ENCODE data around the gene MSANTD1. TPM values are rescaled to one million over a fixed set of nuclear protein-coding genes. Genes with fewer than 3 reads are reported as not detected.
A peak's percentile ranks its signal among the peaks of the same experiment; 100 is the strongest.

Gene MSANTD1
- total RNA-seq, 2 experiments from 2014 or later: 0.83 to 1.0 TPM

DNA sequence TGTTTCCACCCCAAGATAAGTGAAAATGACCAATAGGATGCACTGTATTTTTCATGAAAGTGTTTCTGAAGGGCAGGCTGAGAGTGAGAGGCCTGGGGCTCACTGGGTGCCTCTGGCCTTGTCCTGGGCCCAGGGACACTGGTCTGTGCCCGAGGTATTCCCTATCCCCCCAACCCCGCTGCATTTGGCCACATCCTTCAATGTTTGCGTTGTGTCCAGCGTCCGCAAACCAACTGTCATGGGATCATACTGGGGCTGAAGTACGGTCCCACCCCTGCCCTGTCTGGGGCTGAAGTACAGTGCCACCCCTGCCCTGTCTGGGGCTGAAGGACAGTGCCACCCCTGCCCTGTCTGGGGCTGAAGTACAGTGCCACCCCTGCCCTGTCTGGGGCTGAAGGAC is 22.0 kb upstream of the MSANTD1 start:
- ATAC-seq (no peak), DNase-seq (no peak)
- Mint-ChIP-seq H3K27ac (peak overlapping the region; percentile 46), H3K36me3 (ENCODE audit: low read depth) (peaks cover 42% of the 10 kb centered on the region), H3K9me3 (ENCODE audit: insufficient read depth) (no peaks in the 10 kb centered on the region), H3K4me3 (no peak overlapping the region), H3K4me1 (ENCODE audit: low read depth) (no peaks in the 10 kb centered on the region), H3K27me3 (ENCODE audit: low read depth) (no peaks in the 10 kb centered on the region)
- POLR2A ChIA-PET: no interaction called here
- CTCF ChIA-PET: no interaction called here

DNA sequence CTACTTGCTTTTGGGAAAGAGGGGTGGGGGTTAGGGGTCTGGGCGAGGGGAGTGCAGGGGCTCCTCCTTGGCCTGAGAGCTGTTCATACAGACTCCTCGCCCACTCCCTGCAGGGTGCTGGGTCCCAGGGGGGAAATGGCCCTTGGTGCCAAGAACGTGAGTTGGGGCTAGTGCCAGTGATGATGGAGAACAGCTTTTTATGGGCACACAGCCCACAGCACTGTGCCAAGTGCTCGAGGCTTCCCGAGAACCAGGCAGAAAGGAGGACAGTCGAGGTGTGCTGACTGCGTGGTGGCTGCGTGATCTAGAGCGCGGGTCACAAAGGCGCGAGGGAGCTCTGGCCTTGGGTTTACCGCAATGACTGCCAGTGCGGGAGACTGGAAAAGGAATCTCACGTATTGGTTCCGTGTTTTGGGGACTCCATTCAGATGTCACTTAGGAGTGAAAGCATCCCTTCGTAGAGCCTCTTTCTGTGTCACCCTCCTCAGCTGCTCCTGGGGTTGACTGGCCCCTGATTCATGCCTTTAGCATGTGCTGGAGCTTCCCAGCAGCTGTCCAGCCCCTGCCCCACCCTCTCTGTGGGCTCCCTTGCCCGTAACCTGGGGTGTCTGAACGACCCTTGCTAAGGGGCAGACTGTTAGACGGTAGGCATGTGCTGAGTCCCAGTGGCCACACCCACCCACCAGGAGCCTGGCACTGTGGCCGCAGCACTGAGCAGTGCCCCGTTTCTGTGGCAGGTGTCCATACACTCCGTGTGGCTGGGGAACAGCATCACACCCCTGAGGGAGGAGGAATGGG is 20.9 kb upstream of the MSANTD1 start:
- POLR2A ChIA-PET: no interaction called here
- H3K36me3 Mint-ChIP-seq (ENCODE audit: low read depth): peaks cover 45% of the 10 kb centered on the region
- ATAC-seq (no peak), DNase-seq (no peak)
- H3K4me1 Mint-ChIP-seq (ENCODE audit: low read depth): no peaks in the 10 kb centered on the region
- no peak overlapping the region for H3K27ac Mint-ChIP-seq
- no peaks in the 10 kb centered on the region for H3K9me3 Mint-ChIP-seq (ENCODE audit: insufficient read depth)
- H3K27me3 Mint-ChIP-seq (ENCODE audit: low read depth): no peaks in the 10 kb centered on the region
- no peak overlapping the region for H3K4me3 Mint-ChIP-seq
- CTCF ChIA-PET: no interaction called here

DNA sequence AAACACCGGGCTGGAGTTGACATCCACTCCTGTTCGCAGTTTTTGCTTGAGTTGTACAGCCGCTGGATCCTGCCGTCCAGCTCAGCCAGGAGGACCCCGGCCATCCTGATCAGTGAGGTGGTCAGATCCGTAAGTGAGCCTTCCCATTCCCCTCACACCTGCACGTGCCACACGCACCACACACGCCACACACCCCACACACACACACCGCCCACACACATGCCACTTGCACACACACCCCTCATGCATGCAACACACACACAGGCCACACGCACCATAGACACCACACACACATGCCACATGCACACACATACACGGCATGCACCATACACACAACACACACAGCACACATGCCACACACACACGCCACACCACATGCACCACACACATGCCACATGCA is 20.1 kb upstream of the MSANTD1 start:
- H3K27me3 Mint-ChIP-seq (ENCODE audit: low read depth): no peaks in the 10 kb centered on the region
- H3K36me3 Mint-ChIP-seq (ENCODE audit: low read depth): peaks cover 47% of the 10 kb centered on the region
- CTCF ChIA-PET: no interaction called here
- no peak for ATAC-seq
- POLR2A ChIA-PET: no interaction called here
- H3K27ac Mint-ChIP-seq: peak overlapping the region; percentile 43
- no peak overlapping the region for H3K4me3 Mint-ChIP-seq
- H3K9me3 Mint-ChIP-seq (ENCODE audit: insufficient read depth): no peaks in the 10 kb centered on the region
- no peaks in the 10 kb centered on the region for H3K4me1 Mint-ChIP-seq (ENCODE audit: low read depth)
- no peak for DNase-seq

DNA sequence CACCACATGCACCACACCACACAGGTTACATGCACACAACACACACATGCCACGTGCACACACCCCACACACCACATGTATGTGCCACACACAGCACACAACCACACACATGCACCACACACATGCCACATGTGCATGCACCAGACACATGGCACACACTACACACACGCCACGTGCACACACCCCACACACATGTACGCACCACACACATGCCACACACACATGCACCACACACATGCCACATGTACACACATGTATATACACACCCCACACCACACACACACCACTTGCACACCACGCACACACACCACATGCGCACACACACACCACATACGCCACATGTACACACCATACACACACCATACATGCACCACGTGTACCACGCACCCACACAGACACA is 19.6 kb upstream of the MSANTD1 start:
- no peak for DNase-seq
- H3K36me3 Mint-ChIP-seq (ENCODE audit: low read depth): peaks cover 47% of the 10 kb centered on the region
- no peaks in the 10 kb centered on the region for H3K9me3 Mint-ChIP-seq (ENCODE audit: insufficient read depth)
- no peak overlapping the region for H3K4me3 Mint-ChIP-seq
- ChIA-PET CTCF (no interaction called here), POLR2A (no interaction called here)
- ATAC-seq: no peak
- H3K27ac Mint-ChIP-seq: peak overlapping the region; percentile 43
- H3K4me1 Mint-ChIP-seq (ENCODE audit: low read depth): no peaks in the 10 kb centered on the region
- no peaks in the 10 kb centered on the region for H3K27me3 Mint-ChIP-seq (ENCODE audit: low read depth)

DNA sequence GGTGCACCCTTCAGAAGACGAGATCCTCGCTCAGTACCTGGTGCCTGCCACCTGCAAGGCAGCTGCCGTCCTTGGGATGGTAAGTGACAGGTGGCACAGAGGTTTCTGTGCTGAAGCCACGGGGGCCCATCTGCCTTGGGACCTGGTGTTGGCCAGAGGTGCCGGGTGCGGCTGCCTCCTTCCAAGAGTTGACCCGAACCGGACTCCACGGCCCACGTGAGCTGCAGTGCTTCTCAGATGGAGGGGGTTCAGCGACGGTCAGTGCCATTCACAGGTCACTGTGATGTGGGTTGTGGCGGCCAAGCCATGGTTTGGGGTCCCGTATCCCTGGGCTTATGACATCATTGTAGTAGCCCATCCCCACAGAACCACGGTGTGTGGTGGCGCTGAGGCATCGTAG is 19.0 kb upstream of the MSANTD1 start:
- ChIA-PET CTCF (no interaction called here), POLR2A (no interaction called here)
- no peaks in the 10 kb centered on the region for H3K9me3 Mint-ChIP-seq (ENCODE audit: insufficient read depth)
- H3K4me1 Mint-ChIP-seq (ENCODE audit: low read depth): no peaks in the 10 kb centered on the region
- DNase-seq: no peak
- H3K27me3 Mint-ChIP-seq (ENCODE audit: low read depth): no peaks in the 10 kb centered on the region
- H3K4me3 Mint-ChIP-seq: no peak overlapping the region
- ATAC-seq: no peak
- H3K27ac Mint-ChIP-seq: no peak overlapping the region
- peaks cover 42% of the 10 kb centered on the region for H3K36me3 Mint-ChIP-seq (ENCODE audit: low read depth)

DNA sequence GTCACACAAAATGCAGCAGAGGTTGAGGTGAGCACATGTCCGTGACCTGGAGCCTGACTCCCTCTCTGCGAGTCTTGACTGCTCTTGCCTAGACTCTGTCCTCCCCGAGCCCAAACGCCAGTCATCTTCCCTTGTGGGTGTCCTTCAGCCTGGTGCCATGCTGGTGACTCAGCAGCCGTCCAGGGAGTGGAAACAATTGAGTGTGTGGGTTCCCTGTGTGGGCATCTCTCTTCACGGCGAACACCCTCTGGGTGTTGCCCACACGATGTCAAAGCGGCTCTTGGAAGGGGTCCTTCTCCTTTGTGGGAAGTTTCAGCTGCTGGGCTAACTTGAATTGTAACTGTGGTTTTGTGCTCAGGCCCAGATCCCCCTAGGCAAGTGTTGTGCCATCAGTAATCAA is 17.5 kb upstream of the MSANTD1 start:
- peaks cover 42% of the 10 kb centered on the region for H3K36me3 Mint-ChIP-seq (ENCODE audit: low read depth)
- H3K27ac Mint-ChIP-seq: no peak overlapping the region
- no peaks in the 10 kb centered on the region for H3K4me1 Mint-ChIP-seq (ENCODE audit: low read depth)
- CTCF ChIA-PET: no interaction called here
- H3K9me3 Mint-ChIP-seq (ENCODE audit: insufficient read depth): no peaks in the 10 kb centered on the region
- no peaks in the 10 kb centered on the region for H3K27me3 Mint-ChIP-seq (ENCODE audit: low read depth)
- ATAC-seq: no peak
- no peak overlapping the region for H3K4me3 Mint-ChIP-seq
- POLR2A ChIA-PET: no interaction called here
- no peak for DNase-seq

DNA sequence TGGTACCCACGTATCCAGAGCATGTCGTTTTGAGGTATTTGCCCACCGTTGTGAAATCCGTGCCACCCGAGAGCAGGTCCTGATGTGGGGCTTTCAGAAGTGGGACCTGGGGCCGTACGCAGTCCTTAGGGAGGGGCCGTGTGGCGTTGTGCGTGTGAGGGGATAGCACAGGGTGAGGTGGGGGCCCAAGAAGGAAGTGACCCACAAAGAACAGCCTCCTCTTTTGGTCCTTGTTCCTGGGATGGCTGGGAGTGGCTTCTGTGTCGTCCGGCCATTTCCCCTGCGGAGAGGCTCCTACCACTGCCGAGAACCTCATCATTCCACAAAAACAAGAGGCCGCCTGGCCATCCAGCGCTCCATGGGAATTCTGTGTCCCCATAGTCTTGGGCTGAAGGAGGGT is 17.0 kb upstream of the MSANTD1 start:
- peaks cover 39% of the 10 kb centered on the region for H3K36me3 Mint-ChIP-seq (ENCODE audit: low read depth)
- H3K27ac Mint-ChIP-seq: no peak overlapping the region
- ATAC-seq: no peak
- H3K4me3 Mint-ChIP-seq: no peak overlapping the region
- no peaks in the 10 kb centered on the region for H3K4me1 Mint-ChIP-seq (ENCODE audit: low read depth)
- DNase-seq: no peak
- POLR2A ChIA-PET: no interaction called here
- H3K27me3 Mint-ChIP-seq (ENCODE audit: low read depth): no peaks in the 10 kb centered on the region
- no peaks in the 10 kb centered on the region for H3K9me3 Mint-ChIP-seq (ENCODE audit: insufficient read depth)
- CTCF ChIA-PET: no interaction called here

DNA sequence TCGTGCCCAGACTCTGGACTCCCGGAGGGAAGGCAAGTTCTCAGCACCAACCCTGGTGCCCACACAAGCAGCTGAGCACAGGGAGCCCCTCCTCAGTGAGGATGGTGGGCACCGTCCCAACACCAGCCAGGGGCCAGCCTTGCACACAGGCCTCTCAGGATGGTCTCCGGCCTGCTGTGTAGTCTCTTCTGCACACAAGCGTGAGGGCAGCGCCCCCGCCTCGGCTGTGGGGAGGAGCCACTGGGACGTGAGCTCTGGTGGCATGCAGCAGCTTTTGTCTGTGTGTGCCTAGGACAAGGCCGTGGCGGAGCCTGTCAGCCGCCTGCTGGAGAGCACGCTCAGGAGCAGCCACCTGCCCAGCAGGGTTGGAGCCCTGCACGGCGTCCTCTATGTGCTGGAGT is 16.1 kb upstream of the MSANTD1 start:
- no peaks in the 10 kb centered on the region for H3K27me3 Mint-ChIP-seq (ENCODE audit: low read depth)
- H3K36me3 Mint-ChIP-seq (ENCODE audit: low read depth): peaks cover 38% of the 10 kb centered on the region
- H3K4me3 Mint-ChIP-seq: no peak overlapping the region
- no peak overlapping the region for H3K27ac Mint-ChIP-seq
- no peaks in the 10 kb centered on the region for H3K9me3 Mint-ChIP-seq (ENCODE audit: insufficient read depth)
- no peaks in the 10 kb centered on the region for H3K4me1 Mint-ChIP-seq (ENCODE audit: low read depth)
- DNase-seq (no peak), ATAC-seq (no peak)
- POLR2A ChIA-PET: no interaction called here
- CTCF ChIA-PET: no interaction called here

DNA sequence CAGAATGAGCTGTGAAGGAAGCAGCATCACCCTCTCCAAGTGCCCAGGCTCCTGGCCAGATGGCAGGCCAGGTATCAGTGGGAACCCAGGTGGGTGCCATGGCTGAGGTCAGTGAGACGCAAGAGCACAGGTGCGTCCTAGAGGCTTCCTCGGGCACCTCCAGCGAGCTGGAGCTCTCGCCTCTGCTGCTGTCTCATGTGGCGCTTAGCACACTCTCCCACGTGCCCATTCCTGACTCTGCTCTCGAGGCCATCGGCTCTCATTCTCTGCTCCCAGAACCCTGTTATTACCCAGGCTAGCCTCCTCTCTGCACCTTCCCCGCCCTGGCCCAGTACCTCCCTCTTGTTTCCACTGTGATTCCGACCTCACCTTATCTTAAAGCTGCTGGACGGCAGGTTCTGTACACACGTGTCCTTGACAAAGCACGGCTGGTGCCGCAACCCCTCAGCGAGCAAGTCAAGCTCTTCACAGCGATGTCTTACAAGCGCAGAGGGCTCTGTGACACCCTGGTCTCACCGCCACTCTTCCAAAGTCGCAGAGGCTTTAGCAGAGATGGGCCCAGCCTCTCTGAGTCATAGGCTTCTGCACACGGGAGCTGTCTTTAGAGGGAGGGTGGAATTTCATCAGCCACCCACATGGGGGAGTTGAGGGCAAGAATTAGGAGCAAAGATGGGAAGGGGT is 15.4 kb upstream of the MSANTD1 start:
- H3K4me3 Mint-ChIP-seq: no peak overlapping the region
- POLR2A ChIA-PET: no interaction called here
- peak overlapping the region; percentile 58 for H3K27ac Mint-ChIP-seq
- H3K27me3 Mint-ChIP-seq (ENCODE audit: low read depth): no peaks in the 10 kb centered on the region
- H3K9me3 Mint-ChIP-seq (ENCODE audit: insufficient read depth): no peaks in the 10 kb centered on the region
- no peaks in the 10 kb centered on the region for H3K4me1 Mint-ChIP-seq (ENCODE audit: low read depth)
- DNase-seq (no peak), ATAC-seq (no peak)
- CTCF ChIA-PET: no interaction called here
- peaks cover 40% of the 10 kb centered on the region for H3K36me3 Mint-ChIP-seq (ENCODE audit: low read depth)

DNA sequence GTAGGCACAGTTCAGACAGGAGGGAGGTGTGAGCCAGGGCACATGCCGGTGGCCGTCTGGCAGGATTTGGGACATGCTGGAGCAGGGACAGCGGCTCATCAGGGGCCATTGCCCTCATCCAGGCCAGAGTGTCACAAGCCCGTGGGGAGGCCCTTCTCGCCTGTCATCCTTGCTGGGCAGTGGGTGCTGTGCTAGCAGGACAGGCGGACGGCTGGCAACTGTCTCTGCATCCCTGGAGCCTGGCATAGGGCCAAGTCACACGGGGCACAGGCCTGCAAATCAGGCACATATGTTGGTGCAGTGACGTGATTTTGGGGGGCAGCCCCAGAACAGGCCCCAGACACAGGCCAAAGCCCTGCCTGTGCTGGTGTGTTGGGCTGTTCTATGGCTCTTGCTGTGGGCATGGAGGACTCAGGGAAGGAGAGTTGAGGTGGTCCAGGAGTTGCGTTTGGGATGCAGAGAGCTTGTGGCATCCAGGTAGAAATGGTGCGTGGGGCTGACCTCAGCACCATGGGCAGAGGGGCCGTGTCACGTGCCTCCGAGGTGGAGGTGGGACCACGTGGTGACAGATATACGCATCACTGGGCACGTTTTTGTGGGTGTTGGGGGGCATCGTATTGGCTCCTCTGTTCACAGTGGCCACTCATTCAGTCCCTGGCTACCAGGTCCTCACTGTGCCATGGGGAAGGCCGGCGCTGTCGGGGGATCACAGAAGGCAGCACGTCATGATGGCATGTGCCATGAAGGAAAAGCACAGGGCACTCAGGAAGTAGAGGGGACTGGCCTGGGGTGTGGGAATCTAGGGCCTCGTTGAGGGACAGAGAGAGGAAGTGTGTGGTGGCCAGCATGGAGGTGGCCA is 14.6 kb upstream of the MSANTD1 start:
- DNase-seq (no peak), ATAC-seq (no peak)
- Mint-ChIP-seq H3K27ac (peak overlapping the region; percentile 58), H3K9me3 (ENCODE audit: insufficient read depth) (no peaks in the 10 kb centered on the region), H3K4me1 (ENCODE audit: low read depth) (no peaks in the 10 kb centered on the region), H3K4me3 (no peak overlapping the region), H3K27me3 (ENCODE audit: low read depth) (no peaks in the 10 kb centered on the region), H3K36me3 (ENCODE audit: low read depth) (peaks cover 35% of the 10 kb centered on the region)
- POLR2A ChIA-PET: no interaction called here
- CTCF ChIA-PET: no interaction called here

DNA sequence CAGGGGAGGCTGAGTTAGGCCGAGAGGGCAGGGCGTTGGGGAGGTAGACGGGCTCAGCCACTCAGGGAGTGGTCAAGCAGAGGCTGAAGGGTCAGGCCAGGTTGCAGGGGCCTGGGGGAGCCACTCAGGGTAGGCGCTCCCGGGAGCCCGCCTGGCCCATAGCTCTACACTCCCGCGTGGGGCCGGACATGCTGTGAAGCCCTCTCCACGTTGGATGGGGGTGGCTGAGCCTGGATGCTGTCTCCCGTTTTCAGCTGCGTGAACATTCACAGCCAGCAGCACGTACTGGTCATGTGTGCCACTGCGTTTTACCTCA is 14.0 kb upstream of the MSANTD1 start:
- ATAC-seq: no peak
- H3K27ac Mint-ChIP-seq: peak overlapping the region; percentile 9
- no peaks in the 10 kb centered on the region for H3K4me1 Mint-ChIP-seq (ENCODE audit: low read depth)
- peaks cover 30% of the 10 kb centered on the region for H3K36me3 Mint-ChIP-seq (ENCODE audit: low read depth)
- H3K9me3 Mint-ChIP-seq (ENCODE audit: insufficient read depth): no peaks in the 10 kb centered on the region
- H3K4me3 Mint-ChIP-seq: no peak overlapping the region
- H3K27me3 Mint-ChIP-seq (ENCODE audit: low read depth): no peaks in the 10 kb centered on the region
- CTCF ChIA-PET: no interaction called here
- no peak for DNase-seq
- POLR2A ChIA-PET: no interaction called here

DNA sequence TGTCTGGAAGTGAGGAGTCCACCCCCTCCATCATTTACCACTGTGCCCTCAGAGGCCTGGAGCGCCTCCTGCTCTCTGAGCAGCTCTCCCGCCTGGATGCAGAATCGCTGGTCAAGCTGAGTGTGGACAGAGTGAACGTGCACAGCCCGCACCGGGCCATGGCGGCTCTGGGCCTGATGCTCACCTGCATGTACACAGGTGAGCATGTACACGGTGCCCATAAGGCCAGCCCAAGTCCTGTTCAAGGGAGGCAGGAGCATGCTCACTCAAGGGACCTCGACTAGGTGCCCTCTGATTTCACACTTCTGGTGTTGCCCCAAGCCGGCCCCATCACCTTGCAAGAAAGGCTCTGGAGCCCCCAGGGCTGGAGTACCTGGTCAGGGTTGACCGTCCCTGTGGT is 13.4 kb upstream of the MSANTD1 start:
- no peak for DNase-seq
- Mint-ChIP-seq H3K27me3 (ENCODE audit: low read depth) (no peaks in the 10 kb centered on the region), H3K9me3 (ENCODE audit: insufficient read depth) (no peaks in the 10 kb centered on the region), H3K4me1 (ENCODE audit: low read depth) (no peaks in the 10 kb centered on the region), H3K36me3 (ENCODE audit: low read depth) (peaks cover 26% of the 10 kb centered on the region), H3K4me3 (no peak overlapping the region), H3K27ac (peak overlapping the region; percentile 25)
- ChIA-PET POLR2A (no interaction called here), CTCF (interaction anchor here (0.6 kb wide), 1 partner anchor 647 kb away, joined by 3 read pairs; no protein-coding TSS in a partner anchor)
- ATAC-seq: no peak
